Myometrial cell (primary cell): ENCODE measurements around the gene MAPT. TPM values are rescaled to one million over a fixed set of nuclear protein-coding genes. Genes with fewer than 3 reads are reported as not detected.

Experiments
- total RNA-seq: library from RNA; depleted of rRNA; stranded (reverse); fragments of >200 nt; gene quantifications from 2 replicates; pipeline ENCODE4 v1.2.3, GENCODE V29; 2015

MAPT gene
- total RNA-seq, result under 0.01 TPM in 2 replicates

GRCh38 chr17:45894022-45894784 lies at the start of gene MAPT:
Gene MAPT (plus strand): TSS chr17:45894554. CDS start chr17:45962338, 67,784 bp downstream.

GRCh38 chr17:45844695-45845375 lies 49.5 kb upstream of the MAPT start, which contains the start of gene SPPL2C:
Gene SPPL2C (plus strand): TSS chr17:45844881. CDS start chr17:45844907, 26 bp downstream.

GRCh38 chr17:45998987-45999899 lies 104.9 kb downstream of the MAPT start, which contains the start of gene STH:
Gene STH (plus strand): TSS chr17:45999250. CDS start chr17:45999280, 30 bp downstream.

Other genes with a start within 250 kb of the MAPT start
- not detected in 2 replicates for gene CRHR1, start 110.2 kb upstream of the MAPT start, total RNA-seq
- not detected in 2 replicates for gene SPPL2C, start 49.7 kb upstream of the MAPT start, total RNA-seq
- gene STH, start 104.7 kb downstream of the MAPT start, total RNA-seq, result not detected in 2 replicates